Activated naive CD4-positive, alpha-beta T cell (primary cell): ENCODE measurements around the gene STAT6.
A peak's percentile ranks its signal among the peaks of the same experiment; 100 is the strongest.

ENCODE experiments used
- DNase-seq, 4 experiments: peaks; one replicate each; lab custom pipeline; 2025; lab: John Stamatoyannopoulos, UW

Gene STAT6, protein sequence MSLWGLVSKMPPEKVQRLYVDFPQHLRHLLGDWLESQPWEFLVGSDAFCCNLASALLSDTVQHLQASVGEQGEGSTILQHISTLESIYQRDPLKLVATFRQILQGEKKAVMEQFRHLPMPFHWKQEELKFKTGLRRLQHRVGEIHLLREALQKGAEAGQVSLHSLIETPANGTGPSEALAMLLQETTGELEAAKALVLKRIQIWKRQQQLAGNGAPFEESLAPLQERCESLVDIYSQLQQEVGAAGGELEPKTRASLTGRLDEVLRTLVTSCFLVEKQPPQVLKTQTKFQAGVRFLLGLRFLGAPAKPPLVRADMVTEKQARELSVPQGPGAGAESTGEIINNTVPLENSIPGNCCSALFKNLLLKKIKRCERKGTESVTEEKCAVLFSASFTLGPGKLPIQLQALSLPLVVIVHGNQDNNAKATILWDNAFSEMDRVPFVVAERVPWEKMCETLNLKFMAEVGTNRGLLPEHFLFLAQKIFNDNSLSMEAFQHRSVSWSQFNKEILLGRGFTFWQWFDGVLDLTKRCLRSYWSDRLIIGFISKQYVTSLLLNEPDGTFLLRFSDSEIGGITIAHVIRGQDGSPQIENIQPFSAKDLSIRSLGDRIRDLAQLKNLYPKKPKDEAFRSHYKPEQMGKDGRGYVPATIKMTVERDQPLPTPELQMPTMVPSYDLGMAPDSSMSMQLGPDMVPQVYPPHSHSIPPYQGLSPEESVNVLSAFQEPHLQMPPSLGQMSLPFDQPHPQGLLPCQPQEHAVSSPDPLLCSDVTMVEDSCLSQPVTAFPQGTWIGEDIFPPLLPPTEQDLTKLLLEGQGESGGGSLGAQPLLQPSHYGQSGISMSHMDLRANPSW

DNA sequence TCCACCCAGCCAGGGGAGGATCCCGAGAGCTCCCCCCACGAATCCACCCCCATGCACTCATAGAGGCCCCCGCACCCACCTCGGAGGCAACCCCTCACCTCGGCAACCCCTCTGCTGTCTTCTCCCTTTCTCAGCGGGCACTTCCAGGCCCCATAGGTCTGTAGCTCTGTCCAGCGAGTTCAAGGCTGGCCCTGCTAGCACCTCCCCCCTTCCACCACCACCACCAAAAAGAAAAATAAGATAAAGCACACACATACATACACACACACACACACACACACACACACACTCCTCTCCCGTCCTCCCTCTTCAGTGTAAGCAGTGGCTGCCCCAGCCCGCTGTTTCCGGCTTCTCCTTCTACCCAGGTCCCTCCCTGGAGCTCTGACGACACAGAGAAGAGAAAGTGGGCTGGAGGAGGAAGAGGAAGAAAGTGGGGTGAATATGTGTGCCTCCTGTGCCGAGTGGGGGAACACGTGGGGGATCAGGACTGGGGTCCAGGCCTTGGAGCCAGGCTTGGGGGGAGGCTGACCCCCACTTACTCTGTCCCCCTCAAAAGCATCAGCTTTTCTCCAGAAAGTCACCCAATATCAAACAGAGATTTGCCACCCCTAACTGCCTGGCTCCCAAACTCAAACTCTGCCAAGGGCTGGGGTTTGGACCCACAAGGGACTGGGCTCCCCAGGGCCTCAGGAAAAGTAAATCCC, at the start of gene STAT6:
TSS of gene STAT6 (minus strand) at position 332 of the 704 bp plus-strand sequence. CDS start 3,084 bp downstream, outside the sequence.
- DNase-seq = peak; percentile 36 to 68 (median 50)

DNA sequence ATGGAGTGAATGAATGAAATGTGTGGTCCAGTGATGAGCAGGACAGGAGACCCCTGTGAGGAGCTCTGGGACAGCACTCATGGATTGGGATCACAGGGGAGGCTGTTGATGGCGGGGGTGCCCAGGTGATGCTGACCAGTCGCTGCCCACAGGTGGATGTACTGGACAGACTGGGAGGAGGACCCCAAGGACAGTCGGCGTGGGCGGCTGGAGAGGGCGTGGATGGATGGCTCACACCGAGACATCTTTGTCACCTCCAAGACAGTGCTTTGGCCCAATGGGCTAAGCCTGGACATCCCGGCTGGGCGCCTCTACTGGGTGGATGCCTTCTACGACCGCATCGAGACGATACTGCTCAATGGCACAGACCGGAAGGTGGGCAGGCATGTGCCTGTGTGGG, 49.6 kb upstream of the STAT6 start:
- no peak for DNase-seq

DNA sequence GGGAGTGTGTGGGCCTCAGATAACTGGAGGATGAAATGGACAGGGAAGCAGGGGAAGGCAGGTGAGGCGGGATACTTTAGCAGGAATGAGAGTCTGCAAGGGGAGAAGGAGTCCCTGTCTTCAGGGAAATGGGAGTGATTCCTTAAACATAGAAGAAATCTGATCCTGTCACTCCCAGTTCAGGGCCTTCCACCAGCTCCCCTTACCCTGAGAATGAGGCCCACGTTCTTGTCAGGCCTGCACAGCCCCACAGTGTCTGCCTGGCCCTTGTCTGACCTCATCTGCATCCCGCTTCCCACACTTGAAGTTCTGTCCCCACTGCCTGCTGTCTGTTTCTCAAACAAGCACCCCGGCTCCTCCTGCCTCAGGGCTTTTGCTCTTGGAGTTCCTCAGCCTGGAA, 48.9 kb upstream of the STAT6 start:
- no peak for DNase-seq

DNA sequence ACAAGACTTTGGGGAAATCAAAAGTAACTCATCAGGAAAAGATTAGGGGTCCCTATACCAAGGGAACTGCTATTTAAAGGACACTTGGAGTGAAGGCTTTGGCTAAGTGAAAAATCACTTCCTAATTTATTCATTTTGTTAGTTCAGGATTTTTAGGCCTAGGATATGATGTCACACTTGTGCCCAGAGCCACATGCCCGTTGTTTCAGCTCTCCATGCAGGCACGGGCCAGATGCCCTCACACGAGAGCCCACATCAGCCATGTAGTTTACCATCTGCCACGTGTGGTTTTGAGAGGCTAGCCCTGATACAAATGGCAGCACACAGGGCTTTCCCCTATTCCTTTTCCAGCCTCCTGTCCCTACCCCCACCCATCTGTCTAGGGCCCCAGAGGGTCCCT, 48.1 kb upstream of the STAT6 start:
- no peak for DNase-seq

DNA sequence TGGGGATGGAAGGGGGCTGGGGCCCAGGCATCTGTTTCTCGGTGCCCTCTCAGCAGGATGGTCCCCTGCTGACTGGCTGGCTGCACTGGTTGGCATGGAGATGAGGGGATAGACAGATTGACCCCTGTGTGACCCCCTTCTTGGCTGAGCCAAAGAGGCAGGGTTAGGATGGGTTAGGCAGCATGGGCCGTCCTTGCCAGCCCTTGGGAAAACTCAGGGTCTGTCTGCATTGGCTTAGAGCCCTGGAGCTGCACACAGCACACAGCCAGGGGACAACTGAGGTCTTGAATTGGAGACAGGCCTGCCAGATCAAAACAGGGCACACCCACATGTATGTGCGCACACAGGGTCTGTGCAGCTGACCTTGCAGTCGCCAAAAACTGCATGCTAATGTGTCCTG, 47.5 kb upstream of the STAT6 start:
- no peak for DNase-seq

DNA sequence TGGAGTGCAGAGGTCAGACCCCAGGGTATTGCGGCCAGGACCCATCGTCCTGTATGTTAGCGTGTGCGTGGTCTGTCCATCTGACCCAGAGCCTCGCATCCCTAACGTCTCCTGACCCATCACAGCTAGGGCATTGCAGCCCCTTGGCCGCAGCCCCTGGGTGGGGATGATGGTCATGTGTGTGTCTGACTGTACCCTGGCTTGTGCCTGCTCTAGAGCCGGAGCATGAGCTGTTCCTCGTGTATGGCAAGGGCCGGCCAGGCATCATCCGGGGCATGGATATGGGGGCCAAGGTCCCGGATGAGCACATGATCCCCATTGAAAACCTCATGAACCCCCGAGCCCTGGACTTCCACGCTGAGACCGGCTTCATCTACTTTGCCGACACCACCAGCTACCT, 47.0 kb upstream of the STAT6 start:
- DNase-seq = no peak

DNA sequence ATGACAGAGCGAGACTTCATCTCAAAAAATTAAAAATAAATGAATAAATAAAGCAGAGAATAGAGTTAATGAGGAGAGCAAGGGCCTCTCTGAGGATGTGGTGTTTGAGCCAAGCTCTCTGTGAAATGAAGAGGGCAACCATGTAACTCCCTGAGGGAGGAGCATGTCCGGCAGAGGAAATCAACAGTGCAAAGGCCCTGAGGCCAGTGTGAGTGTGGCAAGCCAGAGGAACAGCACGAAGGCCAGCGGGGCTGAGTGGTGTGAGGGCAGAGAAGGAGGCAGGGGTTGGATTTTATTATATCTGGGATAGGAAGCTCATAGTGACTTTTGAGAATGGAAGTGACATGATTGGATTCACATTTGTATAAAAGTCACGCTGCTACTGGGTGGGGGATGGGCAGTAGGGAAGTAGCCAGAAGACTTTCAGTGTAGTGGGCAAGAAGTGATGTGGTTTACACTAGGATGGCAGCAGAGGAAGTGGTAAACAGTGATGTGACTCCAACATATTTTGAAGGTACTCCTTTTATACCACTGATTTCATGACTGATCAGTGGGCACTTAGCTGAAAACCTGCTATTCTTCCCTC, 46.5 kb upstream of the STAT6 start:
- DNase-seq = no peak

DNA sequence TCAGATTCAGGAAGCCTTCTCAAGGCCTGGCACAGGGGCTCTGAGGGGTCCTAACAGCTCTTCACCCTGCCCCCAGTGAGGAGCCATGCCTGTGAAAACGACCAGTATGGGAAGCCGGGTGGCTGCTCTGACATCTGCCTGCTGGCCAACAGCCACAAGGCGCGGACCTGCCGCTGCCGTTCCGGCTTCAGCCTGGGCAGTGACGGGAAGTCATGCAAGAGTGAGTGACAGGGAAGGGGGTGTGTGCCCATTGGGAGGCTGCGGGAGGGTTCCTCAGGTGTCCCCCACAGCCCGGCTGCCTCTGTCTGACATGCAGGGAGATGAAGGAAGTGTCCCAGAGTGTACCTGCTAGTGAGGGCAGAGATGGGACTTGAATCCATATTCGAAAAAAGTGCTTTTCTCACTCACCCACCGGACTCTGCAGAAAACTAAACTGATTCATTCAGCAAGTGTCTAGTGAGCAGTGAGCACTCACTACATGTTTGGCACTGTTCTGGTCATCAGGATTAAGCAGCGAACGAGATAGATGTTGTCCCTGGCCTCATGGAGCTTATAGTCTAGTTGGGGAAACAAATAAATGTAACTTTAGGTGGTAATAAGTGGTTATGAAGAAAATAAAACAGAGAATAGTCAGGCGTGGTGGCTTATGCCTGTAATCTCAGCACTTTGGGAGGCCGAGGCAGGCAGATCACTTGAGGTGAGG, 45.7 kb upstream of the STAT6 start:
- no peak for DNase-seq

DNA sequence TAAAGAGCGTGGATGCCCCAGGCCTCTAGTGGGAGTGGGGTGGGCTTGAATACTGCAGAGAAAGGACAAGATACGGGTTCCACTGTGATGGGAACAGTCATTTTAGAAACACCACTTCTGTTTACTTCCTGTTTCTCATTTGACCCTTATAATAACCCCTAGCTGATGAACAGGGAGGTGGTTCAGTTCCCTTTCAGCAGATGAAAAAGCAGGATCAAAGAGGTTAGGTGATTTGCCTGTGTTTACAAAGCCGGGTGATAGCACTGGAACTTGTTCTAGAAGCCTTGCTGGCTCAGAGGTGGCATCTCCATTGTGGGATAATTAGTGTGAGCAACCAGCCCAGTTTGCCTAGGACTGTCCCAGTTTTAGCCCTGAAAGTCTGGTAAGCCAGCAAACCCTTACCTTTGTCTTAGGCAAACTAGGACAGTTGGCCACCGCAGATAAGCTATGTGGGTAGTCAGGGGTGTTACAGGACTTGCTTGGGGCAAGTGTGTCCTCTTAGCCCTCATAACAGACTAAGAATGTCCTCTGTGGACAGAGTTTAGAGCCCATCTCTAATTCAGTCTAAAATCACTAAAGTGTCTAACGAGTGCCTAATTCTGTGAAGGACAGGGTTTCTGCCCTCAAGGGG, 43.8 kb upstream of the STAT6 start:
- no peak for DNase-seq

DNA sequence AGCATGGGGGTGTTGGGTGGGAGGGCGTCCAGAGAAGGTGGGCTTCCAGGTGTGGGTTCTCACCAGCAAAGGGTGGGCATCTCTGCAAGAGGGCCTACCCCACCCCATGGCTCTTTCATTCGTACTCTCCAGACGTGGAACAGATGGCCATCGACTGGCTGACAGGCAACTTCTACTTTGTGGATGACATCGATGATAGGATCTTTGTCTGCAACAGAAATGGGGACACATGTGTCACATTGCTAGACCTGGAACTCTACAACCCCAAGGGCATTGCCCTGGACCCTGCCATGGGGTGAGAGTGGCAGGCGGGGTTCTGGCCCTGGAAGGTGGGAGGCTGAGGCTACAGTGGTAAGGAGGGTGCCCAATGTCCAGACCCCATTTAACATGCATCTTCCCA, 42.9 kb upstream of the STAT6 start:
- DNase-seq = no peak

DNA sequence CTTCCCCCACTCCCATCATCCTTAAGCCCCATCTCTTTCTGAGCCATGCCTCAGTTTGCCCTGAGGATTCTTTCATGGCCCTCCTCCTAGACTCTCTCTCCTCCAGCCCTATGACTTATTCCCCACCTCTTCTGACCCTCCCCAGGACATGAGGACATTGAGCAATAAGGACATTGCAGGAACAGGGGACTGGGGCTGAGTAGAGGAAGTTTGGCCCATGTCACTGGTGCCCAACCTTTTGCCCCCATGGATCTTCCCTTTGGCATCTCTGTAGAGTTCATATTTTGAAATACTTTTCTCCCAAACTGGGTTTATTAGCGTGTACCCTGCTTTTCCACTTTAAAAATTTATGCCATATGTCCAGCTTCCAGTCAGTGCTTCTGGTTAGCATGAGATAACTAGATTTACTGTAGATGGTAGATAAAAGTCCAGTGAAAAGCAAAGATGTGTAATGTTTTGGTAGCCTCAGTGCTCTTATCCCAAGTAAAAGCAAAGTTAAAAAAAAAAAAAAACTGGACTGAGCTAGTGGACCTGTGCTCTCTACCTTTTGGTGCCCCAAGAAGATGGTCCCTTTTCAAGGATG, 42.3 kb upstream of the STAT6 start:
- DNase-seq = no peak

DNA sequence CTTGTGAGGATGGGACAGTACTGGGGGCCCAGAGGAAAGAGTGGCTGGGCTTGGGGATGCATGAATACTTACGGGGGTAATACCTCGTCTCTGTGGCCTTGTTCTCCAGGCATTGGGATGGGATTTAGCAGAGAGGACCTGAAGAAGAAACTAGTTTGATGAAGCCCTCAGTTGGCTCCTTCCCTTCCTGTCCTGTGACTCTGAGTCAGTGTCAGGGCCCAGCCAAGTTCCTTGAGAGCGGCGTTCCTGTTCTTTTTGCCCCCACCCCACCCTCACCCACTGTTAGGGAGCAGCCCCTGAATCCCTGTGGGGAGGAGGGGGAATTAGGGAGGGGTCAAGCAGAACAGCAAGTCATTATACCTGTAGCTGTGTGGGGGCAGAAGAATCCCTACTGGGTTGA, 41.5 kb upstream of the STAT6 start:
- no peak for DNase-seq

DNA sequence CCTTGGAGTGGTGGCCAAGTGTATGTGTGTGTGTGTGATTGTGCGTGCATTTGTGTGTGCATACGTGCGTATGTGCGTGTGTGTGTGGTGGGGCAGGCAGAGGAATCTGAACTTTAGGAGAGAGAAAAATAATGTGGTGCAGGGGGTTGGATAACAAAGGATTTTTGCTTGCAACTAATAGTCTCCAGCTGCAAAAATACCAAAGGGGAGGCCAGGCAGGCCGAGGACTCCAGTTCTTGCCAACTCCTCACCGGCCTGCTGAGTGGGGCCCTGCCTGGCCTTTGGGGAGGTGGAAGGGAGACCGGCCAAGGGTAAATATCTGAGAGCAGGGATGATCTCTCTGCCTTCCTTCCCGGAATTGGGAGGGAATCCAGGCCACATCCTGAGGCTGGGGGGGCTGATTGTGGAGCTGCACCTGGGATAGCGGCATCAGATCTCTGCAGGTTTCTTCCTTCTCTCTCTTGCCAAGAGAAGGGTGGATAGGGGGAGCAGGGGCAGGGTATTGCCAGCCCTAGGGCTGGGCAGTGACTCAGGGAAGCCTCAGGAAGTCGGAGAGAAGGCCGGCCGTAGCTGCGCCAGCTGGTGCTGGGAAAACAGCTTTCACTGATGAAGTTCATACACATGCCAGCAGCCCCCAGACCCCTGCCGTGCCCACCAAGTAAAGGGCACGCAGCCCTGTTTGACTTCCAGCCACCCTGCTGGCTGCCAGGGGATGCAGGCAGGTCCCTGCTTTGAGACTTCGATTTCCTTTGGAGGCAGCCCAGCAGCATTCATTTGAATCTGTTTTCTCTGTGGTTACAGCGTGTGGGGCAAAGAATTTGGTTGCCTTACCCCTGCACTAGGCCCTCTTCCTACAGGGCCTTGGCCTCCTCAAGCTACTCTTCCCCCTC, 40.8 kb upstream of the STAT6 start:
- no peak for DNase-seq

DNA sequence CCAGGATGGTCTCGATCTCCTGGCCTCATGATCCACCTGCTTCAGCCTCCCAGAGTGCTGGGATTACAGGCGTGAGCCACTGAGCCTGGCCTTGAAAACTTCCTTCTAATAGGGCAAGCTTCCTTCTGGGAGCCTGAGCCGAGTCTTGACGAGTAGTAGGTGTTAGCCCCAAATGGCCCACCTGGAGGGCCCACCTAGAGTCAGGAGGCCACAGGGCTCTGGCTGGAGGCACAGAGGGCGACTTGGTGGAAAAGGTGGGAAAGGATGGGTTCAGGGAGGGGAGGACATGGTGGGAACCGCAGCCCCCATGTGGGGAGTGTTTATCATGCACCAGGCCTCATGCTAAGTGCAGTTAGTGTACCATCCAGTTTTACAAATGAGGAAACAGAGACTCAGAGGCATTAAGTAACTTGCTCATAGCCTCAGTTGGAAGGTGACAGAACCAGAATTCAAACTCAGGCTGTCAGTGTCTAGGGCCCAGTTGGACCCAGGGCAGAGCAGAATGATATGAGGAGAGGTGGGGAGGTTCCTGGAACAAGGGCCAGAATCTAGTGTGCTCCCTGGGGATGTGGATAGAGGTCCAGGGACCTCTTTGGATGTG, 39.3 kb upstream of the STAT6 start:
- DNase-seq = no peak

DNA sequence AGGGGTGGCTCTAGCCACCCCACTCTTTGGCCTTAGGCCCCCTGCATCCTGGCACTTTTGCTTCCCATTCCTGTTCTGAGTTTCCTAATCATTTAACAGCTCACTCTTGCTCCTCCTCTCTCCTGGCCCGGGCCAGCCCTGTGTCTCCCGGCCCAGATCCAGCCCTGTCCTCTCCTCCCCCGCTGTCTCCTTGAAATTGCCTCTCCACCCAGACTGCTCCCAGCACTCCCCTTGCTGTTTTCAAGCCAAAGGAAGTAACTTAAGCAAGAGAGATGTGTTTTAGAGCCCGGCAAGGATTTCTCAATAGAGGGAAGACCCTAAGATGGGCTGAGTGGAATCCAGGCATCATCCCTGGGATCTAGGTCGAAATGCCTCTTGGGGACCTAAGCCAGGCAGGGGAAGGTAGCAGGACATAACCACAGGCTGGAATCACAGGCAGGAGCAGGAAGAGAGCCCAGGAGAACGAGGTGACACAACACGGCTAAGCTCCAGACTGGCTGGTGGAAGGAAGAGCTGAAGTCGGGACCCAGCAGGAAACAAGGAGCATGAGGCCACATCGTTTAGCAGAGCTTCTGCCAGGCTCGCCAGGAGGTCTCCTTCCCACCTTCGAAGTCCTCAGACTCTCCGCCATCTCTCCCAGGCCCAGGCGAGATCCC, 38.2 kb upstream of the STAT6 start:
- no peak for DNase-seq

DNA sequence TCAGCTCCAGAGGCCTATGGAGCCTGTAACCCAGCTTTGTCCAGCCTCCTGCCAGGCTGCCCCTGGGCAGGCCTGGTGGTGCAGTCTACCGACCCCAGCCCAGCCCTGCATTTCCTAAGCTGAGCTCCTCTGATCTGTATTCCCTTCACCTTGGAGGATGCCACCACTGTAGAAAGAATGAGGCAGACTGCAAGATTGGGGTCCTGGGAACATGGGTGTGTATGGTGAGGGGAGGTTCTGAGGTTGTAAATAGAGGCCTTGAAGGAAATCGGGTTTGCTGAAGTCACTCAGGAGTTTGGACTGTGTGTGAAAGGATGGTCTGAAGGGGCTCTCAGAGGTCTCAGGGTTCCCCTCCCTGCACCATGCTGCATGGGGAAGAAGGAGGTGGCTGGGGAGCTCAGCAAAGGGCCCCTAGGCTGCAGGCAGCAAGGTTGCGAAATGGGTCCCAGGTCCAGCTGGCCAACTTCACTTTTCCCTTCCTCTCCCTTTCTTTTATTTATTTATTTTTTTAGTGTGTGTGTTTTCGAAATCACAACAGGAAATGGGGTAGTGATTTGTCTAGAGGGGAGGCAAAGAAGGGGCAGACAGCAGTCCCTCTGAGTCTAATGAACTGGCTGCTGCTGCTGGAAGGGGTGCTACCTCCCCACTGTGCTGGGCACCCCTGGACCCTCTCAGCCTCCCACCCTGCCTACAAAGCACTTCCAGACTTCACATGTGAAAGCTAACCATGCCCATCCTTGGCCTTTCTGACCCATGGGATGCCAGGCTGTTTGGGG, 37.5 kb upstream of the STAT6 start:
- DNase-seq = no peak

DNA sequence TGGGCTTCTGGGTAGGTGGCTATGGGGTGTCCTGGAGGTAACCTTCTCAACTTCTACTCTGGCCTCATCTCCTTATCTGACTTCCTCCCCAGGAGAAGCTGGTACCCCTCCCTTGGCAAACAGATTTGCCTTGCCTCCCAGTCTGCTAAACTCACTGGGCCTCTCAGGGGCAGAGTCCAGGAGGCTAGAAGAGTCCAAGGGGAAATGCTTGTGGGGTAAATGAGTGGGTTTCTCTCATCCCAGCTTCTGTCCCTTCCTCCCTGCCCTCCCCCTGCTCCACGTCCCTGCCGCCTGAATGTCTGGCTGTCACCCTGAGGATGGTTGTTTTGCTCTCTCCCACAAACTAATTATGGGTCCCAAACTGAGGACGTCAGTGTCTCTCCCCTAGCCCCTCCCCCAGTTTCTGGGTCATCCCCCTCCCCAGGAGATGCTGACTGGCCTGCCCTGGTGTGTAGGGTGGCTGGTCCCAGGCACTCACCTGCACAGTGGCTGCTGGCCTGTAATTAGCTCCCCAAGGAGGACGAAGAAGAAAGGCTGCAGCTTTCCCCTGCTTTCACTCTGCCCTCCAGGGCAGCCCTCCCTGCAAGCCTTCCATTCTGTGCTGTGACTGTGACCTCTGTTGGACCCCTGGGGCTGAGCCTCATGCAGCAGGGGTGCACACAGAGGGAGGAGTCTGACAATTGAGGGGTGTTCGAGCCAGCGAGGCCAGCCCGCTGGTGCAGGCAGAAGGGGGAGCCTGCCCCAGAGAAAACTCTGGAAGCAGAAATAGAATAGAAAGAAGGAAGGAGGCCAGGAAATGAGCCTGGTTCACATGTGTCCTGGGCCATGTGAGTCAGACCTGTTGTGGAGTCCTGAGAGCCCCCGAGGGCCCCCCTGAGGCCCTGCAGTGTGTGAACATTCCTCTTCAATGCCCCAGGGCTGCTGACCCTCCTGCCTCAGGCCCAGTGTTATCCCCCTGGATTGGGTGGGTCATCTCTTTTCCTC, 36.1 kb upstream of the STAT6 start, which contains the start of gene LRP1-AS:
TSS of gene LRP1-AS (minus strand) at position 659 of the 984 bp plus-strand sequence.
- DNase-seq = no peak
